HG03025 (cell line): Measurements from ENCODE around the gene CTCF.

Experiments
- ATAC-seq: cut with Tn5 transposase; IDR thresholded peaks from one replicate; pipeline ENCODE4 v1.9.1; 2021; ENCODE audit warnings: mild to moderate bottlenecking, moderate library complexity; ENCODE audit not compliant: unreplicated experiment, low FRiP score

CTCF gene

DNA sequence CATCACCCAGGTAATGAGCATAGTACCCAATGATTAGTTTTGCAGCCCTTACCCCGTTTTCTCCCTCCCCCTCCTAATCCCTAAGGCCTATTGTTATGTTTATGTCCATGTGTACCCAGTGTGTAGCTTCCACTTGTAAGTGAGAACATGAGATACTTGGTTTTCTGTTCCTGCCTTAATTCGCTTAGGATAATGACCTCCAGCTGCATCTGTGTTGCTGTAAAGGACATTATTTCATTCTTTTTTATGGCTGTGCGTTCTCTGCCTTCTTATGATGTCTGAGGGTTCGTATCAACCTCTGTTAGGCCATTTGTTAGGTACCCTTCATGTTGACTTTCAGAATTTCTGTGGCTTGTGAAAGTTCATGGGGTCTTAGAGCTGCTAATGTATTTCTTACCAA lies 31.0 kb downstream of the CTCF start:
- ATAC-seq: no peak

- no peak for ATAC-seq
These were observed 31.4 kb downstream of the CTCF start for GRCh38 chr16:67593701-67594100.

- ATAC-seq: no peak
These were observed 32.1 kb downstream of the CTCF start for GRCh38 chr16:67594256-67594915.

DNA sequence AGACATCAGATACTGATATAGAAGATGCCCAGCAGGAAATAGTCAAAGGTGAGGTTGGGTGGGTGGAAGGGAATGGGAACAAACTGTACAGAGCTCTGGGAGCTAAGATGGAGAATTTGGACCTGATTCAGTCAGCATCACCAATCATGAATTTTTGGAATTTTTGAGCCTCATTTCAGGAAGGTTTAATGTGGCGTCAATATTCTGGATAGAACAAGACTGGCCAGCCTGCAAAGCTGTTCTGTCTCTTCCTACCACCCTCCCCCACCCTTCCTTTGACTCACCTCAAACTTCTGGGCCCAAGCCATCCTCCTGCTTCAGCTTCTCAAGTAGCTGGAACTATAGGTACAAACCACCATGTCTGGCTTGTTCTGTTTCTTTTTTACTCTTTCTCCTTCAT lies 32.6 kb downstream of the CTCF start:
- no peak for ATAC-seq

DNA sequence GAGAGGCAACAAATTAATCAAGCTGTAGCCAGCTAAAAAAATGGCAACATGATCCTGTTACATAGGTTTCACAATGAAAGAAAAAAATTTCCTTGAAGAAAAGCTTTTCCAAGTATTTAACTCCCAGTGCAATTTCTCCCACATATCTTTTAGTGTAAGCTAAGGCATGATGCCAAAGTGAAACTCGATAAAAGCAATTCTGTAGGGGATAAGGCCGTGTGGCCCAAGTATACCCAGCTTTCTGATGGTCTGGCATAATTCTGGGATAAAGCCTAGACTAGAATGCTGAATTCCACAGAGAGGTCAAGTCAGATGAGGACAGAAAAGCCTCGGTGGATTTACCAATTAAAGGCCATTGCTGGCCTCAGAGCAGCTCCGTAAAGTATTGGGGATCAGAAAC lies 36.2 kb downstream of the CTCF start:
- no peak for ATAC-seq

DNA sequence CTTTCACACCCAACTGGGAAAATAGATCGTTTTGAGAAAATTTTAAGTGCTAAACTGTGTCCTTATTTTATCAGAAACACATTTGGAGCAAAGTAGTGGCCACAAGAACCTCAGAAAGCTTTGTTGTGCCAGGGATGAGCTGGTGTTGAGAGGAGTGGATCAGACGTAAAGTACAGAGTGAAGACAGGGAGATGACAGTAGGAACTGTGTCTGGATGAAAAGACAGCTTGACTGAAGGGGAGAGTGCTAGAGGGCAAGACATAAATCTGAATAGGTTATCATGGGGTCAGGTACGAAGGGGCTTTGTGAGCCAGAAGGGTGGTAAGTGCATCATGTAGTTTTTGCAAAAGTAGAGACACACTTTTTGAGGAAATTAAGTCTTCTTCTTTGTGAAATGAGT lies 43.3 kb downstream of the CTCF start:
- no peak for ATAC-seq

DNA sequence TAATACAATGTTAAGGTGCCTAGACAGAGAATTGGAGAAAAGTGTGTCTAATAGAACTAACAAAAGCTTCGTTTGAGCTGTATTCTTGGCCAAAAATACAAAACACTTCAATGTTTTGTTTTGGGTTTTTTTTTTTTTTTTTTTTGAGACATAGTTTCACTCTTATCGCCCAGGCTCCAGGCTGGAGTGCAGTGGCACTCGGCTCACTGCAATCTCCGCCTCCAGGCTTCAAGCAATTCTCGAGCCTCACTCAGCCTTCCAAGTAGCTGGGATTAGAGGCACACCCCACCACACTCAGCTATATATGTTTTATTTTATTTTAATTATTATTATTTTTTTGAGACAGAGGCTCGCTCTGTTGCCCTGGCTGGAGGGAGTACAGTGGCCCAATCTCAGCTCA lies 44.3 kb downstream of the CTCF start:
- ATAC-seq: no peak

DNA sequence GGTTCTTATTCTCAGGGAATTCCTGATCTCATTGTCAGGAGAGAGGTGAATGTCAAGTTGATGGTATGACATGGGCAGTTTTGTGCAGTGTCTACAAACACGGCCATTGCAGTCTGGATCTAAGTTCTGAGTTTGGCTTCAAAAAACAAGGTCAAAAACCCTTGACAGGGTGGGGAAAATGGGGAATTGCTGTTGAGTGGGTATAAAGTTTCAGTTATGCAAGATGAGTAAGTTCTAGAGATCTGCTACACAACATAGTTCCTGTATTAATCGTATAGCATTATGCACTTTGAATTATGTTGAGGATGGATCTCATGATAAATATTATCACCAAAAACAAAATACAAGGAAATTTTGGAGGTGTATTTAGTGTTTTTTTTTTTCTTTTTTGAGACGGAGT lies 46.0 kb downstream of the CTCF start:
- no peak for ATAC-seq

GRCh38 chr16:67613808-67614207 lies 51.5 kb downstream of the CTCF start:
- ATAC-seq: no peak

DNA sequence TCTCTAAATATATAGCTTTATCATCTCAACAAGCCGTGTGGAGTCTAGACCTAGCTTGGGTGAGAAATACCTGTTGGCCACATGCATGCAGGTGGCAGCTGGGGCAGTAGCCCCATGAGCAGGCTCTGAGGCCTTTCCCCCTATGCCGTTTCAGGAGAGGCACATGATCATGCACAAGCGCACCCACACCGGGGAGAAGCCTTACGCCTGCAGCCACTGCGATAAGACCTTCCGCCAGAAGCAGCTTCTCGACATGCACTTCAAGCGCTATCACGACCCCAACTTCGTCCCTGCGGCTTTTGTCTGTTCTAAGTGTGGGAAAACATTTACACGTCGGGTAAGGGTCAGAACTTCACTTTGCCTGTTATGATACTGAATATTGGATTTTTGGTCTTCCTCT lies 65.9 kb downstream of the CTCF start:
- no peak for ATAC-seq

DNA sequence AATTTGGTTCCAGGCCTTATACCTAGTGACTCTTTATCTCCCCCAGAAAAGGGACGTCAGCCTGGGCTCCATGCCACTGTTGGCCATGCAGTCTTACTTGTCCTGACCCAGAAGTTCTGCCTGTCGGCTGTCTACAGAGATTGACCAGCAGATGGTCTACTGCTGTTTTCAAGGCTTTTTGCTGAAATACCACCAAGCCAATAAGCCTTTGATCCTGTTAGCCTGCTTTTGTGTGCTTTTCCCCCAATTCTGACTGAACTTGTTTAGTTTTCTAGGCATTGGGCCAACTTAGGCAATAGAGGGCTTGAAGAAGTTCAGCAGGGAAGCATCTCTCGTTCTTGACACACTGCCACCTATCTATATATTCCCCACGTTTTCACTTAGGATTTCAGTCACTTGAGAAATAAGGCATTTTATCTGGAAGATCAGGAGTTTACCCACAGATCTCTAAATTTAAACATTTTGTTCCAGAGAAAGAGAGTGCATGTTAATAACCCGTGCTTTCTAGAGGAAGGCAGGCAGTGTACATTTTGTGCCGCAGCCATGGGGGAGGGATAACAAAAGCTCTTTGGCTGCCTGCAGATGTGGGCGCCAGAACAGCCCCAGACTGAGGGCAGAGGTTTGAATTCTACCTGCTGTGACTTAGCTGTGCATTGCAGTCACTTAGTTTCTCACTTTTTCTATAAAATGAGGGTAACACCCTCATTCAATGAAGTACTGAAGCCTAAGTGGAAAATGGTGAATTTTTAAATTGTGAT lies 70.3 kb downstream of the CTCF start:
- no peak for ATAC-seq

DNA sequence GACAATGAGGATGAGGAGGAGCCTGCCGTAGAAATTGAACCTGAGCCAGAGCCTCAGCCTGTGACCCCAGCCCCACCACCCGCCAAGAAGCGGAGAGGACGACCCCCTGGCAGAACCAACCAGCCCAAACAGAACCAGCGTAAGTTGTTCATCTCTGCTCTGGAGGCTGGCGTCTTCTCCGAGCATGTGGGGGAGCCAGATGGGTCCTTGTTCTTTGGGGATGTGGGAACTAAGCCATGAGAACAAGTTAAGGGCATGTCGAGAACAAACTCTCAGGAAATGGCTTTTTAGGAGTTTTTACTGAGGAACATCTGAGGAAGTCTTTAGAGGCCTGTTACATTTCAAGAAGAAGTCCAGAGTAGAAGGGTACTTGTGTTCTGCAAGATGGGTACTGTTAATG lies 74.4 kb downstream of the CTCF start:
- ATAC-seq: no peak

- ATAC-seq: no peak
These were observed 75.3 kb downstream of the CTCF start for GRCh38 chr16:67637625-67638024.

DNA sequence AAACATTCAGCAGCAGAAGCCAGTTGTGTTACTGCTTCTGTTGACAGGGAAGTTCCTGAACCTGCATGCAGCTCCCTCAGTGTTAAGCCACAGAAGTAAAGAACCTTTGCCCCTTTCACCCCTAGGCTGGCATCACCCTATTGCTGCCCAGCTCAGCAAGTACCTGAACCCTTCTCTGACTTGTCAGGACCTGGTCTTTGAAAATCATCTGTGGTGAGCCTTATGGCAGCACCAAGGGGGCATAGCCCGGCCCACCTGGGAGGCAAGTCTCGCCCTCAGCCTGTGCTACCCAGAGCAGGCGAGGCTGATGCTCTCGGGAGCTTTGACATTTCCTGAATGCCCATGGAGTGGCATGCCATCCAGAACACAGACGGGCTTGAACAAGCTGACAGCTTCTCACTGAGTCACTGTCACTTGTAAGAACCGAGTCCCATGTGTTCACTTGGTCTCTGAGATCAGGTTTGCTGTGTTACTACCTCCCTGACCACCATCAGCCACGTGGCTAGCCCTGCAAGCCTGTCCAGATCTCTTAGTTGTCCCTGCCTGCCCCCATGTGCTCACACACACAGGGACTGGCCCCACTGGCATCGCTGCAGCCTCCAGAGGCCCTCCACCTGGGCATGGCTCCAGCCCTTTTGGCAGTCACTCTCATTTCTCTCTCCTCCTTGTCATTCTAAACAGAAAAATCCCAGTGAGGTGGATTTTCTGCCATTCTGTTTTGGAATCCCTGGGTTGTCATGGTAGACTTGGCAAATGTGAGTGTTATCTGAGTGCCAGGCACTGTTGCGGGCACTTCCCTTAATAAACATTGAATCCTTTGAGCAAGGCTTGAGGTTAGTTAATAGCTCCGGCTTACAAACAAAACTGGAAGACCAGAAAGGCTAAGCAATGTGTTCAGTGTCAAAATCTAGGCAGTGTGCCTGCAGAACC lies 79.7 kb downstream of the CTCF start:
- no peak for ATAC-seq

DNA sequence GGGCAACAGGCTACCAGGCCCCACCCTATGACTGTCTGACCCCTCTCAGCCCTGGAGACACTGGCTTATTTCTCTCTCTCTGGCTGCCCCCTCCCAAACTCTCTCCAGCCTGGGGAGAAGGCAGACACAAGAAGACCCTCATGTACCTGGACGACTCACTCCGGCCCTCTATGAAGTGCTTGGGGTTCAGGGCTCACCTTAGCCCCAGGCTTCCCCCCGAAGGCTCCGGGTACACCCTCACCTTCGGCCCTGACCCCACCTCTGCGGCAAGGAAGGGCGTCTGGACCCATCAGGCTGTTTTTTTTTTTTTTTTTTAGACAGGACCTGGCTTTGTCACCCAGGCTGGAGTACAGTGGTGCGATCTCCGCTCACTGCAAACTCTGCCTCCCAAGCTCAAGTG lies 81.7 kb downstream of the CTCF start:
- ATAC-seq: no peak

DNA sequence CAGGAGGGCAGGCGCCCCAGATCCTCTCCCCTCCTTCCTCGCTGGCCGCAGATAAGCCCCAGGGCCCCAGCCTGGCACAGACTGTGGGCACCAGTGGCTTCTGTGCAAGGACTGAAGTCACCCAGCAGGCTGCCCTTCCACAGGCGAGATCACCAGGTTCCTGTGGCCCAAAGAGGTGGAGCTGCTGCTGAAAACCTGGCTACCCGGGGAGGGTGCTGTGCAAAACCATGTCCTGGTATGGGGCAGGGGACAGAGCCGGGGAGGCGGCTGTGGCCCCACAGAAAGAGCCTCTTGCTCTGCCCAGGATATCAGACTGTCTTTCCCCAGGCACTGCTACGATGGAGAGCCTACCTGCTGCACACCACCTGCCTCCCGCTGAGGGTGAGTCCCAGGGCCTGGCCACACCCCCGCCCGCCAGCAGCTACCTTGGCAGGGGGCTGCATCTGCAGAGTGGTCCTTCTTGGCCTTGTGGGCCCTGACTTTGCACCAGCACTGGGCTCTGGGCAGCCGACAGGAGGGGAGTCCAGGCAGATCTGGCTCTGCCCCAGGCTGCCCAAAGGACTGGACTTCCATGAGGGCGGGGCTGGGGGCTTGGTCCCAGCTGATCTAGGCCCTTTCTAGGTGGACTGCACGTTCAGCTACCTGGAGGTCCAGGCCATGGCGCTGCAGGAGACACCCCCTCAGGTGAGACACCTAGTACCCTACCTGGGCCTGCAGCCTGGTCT lies 83.2 kb downstream of the CTCF start:
- no peak for ATAC-seq

DNA sequence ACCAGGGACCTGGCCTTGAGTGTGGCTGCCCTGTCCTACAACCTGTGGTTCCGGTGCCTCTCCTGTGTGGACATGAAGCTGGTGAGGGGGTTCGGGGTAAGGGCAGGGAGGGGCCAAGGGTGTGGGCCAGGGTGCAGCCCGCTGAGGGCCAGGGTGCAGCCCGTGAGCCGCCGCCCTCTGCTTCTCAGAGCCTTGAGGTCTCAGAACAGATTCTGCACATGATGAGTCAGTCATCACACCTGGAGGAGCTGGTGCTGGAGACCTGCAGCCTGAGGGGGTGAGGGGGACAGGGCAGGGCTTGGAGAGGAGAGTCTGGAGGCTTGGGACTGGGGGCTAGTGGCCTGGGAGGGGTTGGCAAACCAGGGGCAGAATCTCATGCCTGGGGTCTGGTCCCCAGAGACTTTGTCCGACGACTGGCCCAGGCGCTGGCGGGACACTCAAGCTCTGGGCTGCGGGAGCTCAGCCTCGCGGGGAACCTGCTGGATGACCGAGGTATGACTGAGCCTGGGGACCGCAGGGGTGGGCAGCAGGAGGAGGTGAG lies 84.9 kb downstream of the CTCF start:
- no peak for ATAC-seq

GRCh38 chr16:67647681-67648080 lies 85.4 kb downstream of the CTCF start:
- ATAC-seq: no peak

DNA sequence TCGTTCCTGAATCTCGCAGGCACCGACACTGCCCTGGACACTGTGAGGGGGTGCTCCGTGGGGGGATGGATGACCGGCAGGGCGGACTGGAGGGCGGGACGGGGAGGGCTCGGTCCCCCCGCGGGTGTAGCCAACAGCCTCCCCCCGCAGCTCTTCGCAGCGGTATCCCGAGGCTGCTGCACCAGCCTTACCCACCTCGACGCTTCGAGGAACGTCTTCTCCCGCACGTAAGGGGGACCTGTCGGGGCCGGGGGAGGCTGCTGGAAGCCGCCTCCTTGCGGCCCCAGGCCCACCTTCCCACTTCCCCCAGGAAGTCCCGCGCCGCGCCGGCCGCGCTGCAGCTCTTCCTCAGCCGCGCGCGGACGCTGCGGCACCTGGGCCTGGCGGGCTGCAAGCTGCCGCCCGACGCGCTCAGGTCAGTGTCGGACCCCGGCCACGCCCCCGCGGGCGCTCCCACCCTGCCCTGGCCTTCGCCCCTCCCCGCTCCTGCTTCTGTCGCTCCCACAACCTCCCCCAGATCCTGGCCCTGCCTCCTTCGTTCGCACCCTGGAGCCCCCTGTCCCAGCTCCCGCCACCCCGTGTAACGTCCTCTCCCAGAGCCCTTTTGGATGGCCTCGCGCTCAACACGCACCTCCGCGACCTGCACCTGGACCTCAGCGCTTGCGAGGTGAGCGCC lies 85.9 kb downstream of the CTCF start:
- ATAC-seq: no peak
